Suprapubic skin (tissue), 4 donors: ENCODE measurements around the gene GPR63.

ENCODE experiments used
- POLR2A ChIP-seq, 2 donors: fragments of 450-650 bp; IDR thresholded peaks; one replicate each; pipeline ENCODE4 v1.6.1; 2017; ENCODE audit warnings: antibody characterized with exemption in 2 of 2, mild to moderate bottlenecking in 2 of 2, moderate library complexity in 2 of 2
- POLR2AphosphoS5 ChIP-seq, 3 donors: sonication (generic); formaldehyde crosslinking; IDR thresholded peaks; one replicate each; pipeline ENCODE4 v1.6.1; 2017; ENCODE audit warnings: antibody characterized with exemption in 3 of 3
- TF ChIP-seq, protein P1 (sequence below), 2 donors: fragments of 200-600 bp in 1 of 2; fragments of 450-650 bp in 1 of 2; sonication (generic) in 1 of 2; IDR thresholded peaks; one replicate each; pipeline ENCODE4 v1.5.1; 2016 to 2019; ENCODE audit warnings: antibody characterized with exemption in 2 of 2, mild to moderate bottlenecking in 1 of 2, moderate library complexity in 1 of 2

- TF ChIP-seq, protein P1, sequence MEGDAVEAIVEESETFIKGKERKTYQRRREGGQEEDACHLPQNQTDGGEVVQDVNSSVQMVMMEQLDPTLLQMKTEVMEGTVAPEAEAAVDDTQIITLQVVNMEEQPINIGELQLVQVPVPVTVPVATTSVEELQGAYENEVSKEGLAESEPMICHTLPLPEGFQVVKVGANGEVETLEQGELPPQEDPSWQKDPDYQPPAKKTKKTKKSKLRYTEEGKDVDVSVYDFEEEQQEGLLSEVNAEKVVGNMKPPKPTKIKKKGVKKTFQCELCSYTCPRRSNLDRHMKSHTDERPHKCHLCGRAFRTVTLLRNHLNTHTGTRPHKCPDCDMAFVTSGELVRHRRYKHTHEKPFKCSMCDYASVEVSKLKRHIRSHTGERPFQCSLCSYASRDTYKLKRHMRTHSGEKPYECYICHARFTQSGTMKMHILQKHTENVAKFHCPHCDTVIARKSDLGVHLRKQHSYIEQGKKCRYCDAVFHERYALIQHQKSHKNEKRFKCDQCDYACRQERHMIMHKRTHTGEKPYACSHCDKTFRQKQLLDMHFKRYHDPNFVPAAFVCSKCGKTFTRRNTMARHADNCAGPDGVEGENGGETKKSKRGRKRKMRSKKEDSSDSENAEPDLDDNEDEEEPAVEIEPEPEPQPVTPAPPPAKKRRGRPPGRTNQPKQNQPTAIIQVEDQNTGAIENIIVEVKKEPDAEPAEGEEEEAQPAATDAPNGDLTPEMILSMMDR (IDR thresholded peaks at IDR 0.05), result no peak
- TF ChIP-seq POLR2A (IDR thresholded peaks at IDR 0.05) (no peak), POLR2AphosphoS5 (IDR thresholded peaks at IDR 0.05) (no peak)
Measured at GRCh38 chr6:96856856-96857255, 19.6 kb upstream of the GPR63 start.
